ENCODE results near the gene RNF213.
A peak's percentile ranks its signal among the peaks of the same experiment; 100 is the strongest.

The RNF213 gene

GRCh38 chr17:80422276-80422675, 161.6 kb downstream of the RNF213 start:
- no peak for TF ChIP-seq CTCF (IDR thresholded peaks at IDR 0.05; ENCODE audit: extremely low read depth, insufficient read depth, missing control alignments)
- no peak for DNase-seq (ENCODE audit: low spot score)
- in situ Hi-C loops (cut with MboI; ENCODE audit: low pct_unique_long_range_greater_than_20kb, low sequenced_read_pairs, unreplicated experiment), result no loop called here

GRCh38 chr17:80422981-80423380, 162.3 kb downstream of the RNF213 start:
- TF ChIP-seq CTCF (IDR thresholded peaks at IDR 0.05; ENCODE audit: extremely low read depth, insufficient read depth, missing control alignments), result no peak
- DNase-seq (ENCODE audit: low spot score), result peak; percentile 12
- in situ Hi-C loops (cut with MboI; ENCODE audit: low pct_unique_long_range_greater_than_20kb, low sequenced_read_pairs, unreplicated experiment), result no loop called here

- in situ Hi-C loops (cut with MboI; ENCODE audit: low pct_unique_long_range_greater_than_20kb, low sequenced_read_pairs, unreplicated experiment), result no loop called here
- TF ChIP-seq CTCF (IDR thresholded peaks at IDR 0.05; ENCODE audit: extremely low read depth, insufficient read depth, missing control alignments), result no peak
- DNase-seq (ENCODE audit: low spot score), result peak; percentile 19
These were observed 163.0 kb downstream of the RNF213 start for GRCh38 chr17:80423536-80424225.

GRCh38 chr17:80424261-80424660, 163.6 kb downstream of the RNF213 start:
- in situ Hi-C loops (cut with MboI; ENCODE audit: low pct_unique_long_range_greater_than_20kb, low sequenced_read_pairs, unreplicated experiment), result no loop called here
- TF ChIP-seq CTCF (IDR thresholded peaks at IDR 0.05; ENCODE audit: extremely low read depth, insufficient read depth, missing control alignments), result no peak
- no peak for DNase-seq (ENCODE audit: low spot score)

GRCh38 chr17:80424878-80425765, 164.5 kb downstream of the RNF213 start:
- TF ChIP-seq CTCF (IDR thresholded peaks at IDR 0.05; ENCODE audit: extremely low read depth, insufficient read depth, missing control alignments), result no peak
- in situ Hi-C loops (cut with MboI; ENCODE audit: low pct_unique_long_range_greater_than_20kb, low sequenced_read_pairs, unreplicated experiment), result loop anchor here (5.0 kb wide), 1 partner anchor 547 kb away; no protein-coding TSS in a partner anchor
- no peak for DNase-seq (ENCODE audit: low spot score)

GRCh38 chr17:80425835-80426426, 165.3 kb downstream of the RNF213 start:
- no peak for DNase-seq (ENCODE audit: low spot score)
- in situ Hi-C loops (cut with MboI; ENCODE audit: low pct_unique_long_range_greater_than_20kb, low sequenced_read_pairs, unreplicated experiment), result loop anchor here (5.0 kb wide), 1 partner anchor 546 kb away; no protein-coding TSS in a partner anchor

More at GRCh38 chr17:80425835-80426426, 165.3 kb downstream of the RNF213 start:
- no peak for TF ChIP-seq CTCF (IDR thresholded peaks at IDR 0.05; ENCODE audit: extremely low read depth, insufficient read depth, missing control alignments)
